Fibroblast of peridontal ligament (primary cell): Measurements from ENCODE around the gene CROCC.

Experiments used
- DNase-seq: peaks from one replicate; pipeline ENCODE4 v3.0.0-alpha.2; 2010; ENCODE audit errors: extremely low read depth

CROCC gene

GRCh38 chr1:16983649-16984048 lies 61.9 kb downstream of the CROCC start:
- no peak for DNase-seq

- peak; percentile 86 for DNase-seq
Observed at GRCh38 chr1:16984717-16985116, 63.0 kb downstream of the CROCC start.

DNA sequence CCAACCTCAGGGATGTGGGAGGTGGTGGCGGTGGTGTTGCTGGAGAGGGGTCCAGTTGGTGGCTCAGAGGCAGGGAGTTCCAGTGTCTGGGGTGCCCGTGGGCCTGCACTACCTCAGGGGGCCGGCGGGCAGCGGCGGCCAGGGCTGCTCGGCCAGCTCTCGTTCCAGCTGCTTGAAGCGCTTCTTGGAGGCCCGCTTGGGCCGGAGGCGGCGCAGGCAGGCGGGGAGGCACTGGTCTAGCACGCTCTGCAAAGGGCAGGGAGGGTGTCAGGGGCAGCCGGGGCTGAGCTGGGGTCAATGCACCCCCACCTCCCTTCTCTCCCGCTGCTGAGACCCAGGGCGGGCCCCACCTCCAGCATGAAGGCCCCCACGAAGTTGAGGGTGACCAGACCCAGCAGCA lies 64.4 kb downstream of the CROCC start:
- no peak for DNase-seq

DNA sequence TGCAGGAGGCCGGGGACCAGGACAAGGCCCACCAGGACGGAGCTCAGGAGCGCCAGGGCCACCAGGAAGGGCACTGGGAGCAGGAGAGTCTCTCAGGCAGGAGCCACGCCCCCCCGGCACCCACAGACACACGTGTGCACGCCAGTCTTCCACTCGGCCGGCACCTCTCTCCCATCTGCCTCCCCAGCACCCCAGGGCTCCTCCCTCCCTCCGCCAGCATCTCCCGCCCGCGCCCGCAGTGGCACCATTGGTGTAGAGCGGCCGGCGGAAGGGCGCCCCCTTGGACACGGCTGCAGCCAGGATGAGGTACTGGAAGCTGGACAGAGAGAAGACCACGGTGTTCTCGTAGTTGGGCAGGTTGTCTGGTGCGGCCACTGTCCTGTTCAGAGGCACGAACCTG lies 64.8 kb downstream of the CROCC start:
- no peak for DNase-seq

DNA sequence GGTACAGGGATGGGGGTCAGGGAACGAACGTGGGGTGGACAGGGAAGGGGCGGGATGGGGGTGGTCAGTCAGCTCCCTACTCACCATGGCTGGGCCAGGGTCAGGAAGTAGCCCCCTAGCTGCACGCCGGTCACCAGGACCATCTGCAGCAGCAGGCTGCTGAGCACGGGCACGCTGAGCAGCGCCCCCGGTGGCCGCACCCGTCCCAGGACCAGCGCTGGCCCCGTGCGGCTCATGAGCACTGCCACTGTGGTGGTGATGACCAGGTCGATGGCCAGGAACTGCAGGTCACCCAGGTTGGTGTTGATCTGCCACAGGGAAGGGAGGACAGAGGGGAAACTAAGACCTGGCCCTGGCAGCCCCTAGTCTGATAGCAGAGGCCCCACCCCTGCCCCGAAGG lies 65.2 kb downstream of the CROCC start:
- no peak for DNase-seq

DNA sequence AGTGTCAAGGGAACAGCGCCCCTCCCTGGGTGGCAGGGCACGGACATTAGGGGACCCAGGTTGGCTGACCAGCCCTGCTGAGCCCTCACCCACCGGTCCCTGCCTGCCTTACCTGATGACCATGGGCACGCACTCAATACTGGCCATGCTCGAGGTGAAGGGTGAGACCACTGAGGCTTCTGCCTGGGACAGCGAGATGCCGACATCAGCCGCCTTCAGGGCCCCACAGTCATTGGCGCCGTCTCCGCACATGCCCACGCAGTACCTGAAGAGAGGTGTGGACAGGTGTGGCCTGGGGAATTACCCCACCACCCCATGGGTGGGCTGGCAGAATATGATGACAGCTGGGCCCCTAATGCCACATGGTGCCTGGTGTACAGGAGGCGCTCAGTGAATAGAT lies 66.5 kb downstream of the CROCC start:
- DNase-seq, result no peak

- DNase-seq, result no peak
Observed at GRCh38 chr1:16989676-16990391, 68.1 kb downstream of the CROCC start.

DNA sequence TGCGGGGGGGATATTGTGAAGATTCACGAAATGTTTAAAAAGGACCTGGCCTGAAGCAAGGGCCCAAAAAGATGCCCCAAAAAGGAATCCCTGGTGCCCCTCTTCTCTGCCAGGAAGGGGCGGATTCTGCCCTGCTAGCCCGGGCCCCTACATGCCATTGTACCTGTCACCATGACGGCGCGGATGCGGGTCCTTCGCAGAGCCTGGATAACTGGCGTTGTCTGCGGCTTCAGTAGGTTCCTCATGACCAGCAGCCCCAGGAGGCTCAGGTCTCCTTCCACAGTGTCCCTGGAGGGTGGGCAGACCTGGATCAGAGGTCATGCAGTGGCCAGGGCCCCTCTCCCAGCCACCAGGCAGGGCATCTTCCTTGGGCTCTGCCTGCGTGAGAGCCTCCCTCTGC lies 69.8 kb downstream of the CROCC start:
- DNase-seq, result no peak

- DNase-seq, result no peak
Observed at GRCh38 chr1:16992102-16992501, 70.4 kb downstream of the CROCC start.

- no peak for DNase-seq
Observed at GRCh38 chr1:16992675-16993074, 70.9 kb downstream of the CROCC start.

DNA sequence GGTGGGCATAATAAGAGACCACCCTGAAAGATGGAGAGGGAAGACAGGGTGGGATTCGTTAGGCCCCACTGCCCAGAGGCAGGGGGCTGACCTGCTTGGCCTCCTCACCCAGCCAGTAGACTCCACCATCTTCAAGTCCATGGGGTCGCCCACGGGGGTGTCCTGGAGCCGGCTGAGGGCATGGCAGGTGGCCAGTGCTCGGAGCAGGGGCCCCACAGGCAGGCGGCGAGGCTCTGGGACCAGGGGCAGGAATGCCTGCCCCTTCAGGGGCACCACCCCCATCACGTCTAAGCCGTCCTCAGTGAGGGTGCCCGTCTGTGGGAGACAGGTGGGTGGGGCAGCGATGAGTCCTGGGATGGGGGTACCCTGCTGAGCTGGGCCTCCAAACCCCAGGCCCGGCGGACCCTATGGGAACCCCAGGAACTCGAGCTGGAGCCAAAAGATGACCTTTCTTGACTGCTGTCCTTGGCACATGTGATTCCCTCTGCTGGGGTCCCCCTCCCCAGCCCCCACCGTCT lies 71.8 kb downstream of the CROCC start:
- no peak for DNase-seq

- no peak for DNase-seq
Observed at GRCh38 chr1:16996845-16997244, 75.1 kb downstream of the CROCC start.

GRCh38 chr1:16998589-16998988 lies 76.9 kb downstream of the CROCC start:
- DNase-seq, result no peak

DNA sequence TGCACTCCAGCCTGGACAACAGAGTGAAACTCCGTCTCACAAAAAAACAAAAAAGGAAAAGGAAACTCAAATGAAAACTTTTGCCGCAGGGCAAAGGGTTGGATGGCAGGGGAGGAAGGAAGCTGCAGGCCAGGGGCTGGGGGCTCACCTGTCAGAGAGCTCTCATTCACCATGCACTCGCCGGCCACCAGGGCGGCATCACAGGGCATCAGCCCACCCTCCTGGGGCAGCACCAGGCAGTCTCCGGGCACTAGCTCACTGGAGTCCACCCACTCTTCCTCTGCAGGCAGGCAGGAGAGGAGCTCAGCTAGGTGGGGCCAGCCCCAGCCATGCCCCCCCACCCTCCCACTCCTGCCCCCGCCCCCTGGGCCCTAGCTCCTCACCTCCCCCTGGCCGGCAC lies 78.1 kb downstream of the CROCC start:
- no peak for DNase-seq

GRCh38 chr1:17001760-17002523 lies 80.2 kb downstream of the CROCC start:
- no peak for DNase-seq

- DNase-seq, result no peak
Observed at GRCh38 chr1:17002524-17002902, 80.8 kb downstream of the CROCC start.

DNA sequence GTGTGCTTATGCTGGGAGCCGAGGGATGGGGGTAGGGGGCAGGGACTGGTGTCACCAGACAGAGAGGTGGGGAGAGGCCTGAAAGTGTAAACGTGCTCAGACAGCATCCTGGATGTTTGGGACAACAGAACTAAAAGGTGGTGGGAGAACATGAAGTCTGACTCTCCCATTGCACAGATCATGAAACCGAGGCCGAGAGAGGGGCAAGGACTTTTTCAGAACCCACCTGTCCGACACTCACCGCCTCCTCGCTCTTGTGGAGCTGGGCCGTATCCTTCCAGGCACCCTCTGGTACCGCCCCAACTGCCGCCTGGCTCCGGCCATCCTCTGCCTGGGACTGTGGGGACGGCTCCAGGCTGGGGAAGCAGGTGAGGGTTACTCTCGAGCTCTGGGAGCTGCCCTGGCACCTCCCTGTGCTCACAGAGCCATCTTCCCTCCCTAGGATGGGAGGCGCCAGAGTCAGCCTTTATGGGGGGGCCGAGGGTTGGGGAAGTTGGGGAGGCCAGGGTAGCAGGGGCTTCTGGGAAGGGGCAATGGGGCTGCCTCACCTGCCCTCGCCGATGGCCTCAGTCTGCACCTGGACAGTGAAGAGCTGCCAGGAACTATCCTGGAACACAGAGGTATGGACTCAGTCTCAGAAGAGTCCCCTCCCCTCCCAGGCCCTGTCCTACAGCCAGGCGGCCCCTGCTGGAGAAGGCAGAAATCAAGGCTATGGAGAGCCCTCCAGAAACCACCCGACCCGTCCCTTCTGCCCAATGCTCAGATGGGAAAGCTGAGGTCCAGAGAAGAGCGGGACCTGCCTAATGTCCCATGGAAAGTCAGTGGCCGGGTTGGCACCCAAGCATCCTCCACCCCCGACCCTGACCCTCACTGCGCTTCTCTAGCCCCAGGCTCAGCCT lies 83.0 kb downstream of the CROCC start:
- DNase-seq, result no peak

DNA sequence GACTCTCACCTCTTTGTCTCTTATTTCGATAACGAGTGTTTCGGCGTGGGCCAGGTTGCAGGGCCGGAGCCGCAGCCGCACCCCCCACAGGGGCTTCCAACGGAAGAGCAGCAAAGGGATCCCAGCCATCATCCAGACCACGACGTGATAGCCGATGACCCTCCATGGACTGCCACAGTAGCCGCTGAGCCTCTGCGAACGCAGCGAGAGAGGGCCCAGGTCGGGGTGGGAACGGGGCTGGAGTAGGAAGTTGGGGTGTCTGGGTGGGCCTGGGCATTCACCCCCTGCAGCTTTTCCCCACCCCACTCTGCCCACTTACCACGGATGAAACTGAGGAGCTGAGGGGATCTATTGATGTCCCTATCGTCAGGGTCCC lies 83.6 kb downstream of the CROCC start:
- DNase-seq, result no peak

- no peak for DNase-seq
Observed at GRCh38 chr1:17007121-17007520, 85.4 kb downstream of the CROCC start.

DNA sequence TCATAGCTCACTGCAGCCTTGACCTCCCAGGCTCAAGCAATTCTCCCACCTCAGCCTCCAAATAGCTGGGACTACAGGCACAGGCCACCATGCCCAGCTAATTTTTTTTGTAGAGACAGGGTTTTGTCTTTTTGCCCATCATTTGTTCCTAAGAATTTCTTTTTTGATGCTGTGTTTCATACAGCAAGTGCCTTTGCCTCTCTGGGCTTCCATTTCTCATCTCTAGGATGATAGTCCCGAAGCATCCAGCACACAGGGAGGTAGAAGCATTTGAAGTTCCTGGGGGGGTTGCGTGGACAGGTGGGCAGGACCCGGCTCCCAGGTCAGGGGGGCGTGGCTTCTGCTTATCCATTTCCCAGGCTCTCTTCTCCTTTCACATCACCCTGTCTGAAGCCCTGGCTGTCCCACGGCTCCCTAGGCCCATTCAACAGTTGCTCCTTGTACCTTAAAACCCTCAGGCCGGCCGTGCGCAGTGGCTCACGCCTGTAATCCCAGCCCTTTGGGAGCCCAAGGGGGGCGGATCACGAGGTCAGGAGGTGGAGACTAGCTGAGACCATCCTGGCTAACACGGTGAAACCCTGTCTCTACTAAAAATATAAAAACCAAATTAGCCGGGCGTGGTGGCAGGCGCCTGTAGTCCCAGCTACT lies 86.6 kb downstream of the CROCC start:
- no peak for DNase-seq

- no peak for DNase-seq
Observed at GRCh38 chr1:17009706-17010105, 88.0 kb downstream of the CROCC start.

- no peak for DNase-seq
Observed at GRCh38 chr1:17011092-17011438, 89.3 kb downstream of the CROCC start.
